Calu3 (cell line): ENCODE data around the gene NR0B2. TPM values are rescaled to one million over a fixed set of nuclear protein-coding genes. Genes with fewer than 3 reads are reported as not detected.
"Not testable (repeated sequence)": the region's sequence is repeated elsewhere in the genome, so short reads cannot be mapped to it uniquely, and the experiment has no call there.

Experiments
- BruUV-seq: library from RNA; stranded (reverse); fragments of 400-500 nt; replicated peaks from 2 replicates; lab custom pipeline; 2021; lab: Mats Ljungman, UMichigan
- CTCF ChIA-PET: fragments of 300-600 bp; sonication (Branson Sonifier 250); formaldehyde crosslinking; loops from one replicate; lab custom pipeline; 2022; ENCODE audit warnings: antibody characterized with exemption; lab: Charles Lee
- DNase-seq: peaks from one replicate; pipeline ENCODE4 v3.0.0; 2022
- H3K27ac Mint-ChIP-seq: one replicate; pipeline ENCODE4 v1.8.0; 2022; ENCODE audit warnings: mixed read lengths; ENCODE audit not compliant: unreplicated experiment
- H3K27me3 Mint-ChIP-seq: one replicate; pipeline ENCODE4 v1.8.0; 2022; ENCODE audit warnings: mixed read lengths; ENCODE audit not compliant: unreplicated experiment
- H3K36me3 Mint-ChIP-seq: one replicate; pipeline ENCODE4 v1.8.0; 2022; ENCODE audit warnings: mild to moderate bottlenecking, moderate library complexity, mixed read lengths; ENCODE audit not compliant: insufficient read depth, unreplicated experiment
- H3K4me1 Mint-ChIP-seq: one replicate; pipeline ENCODE4 v1.8.0; 2022; ENCODE audit warnings: mild to moderate bottlenecking, low read depth, mixed read lengths; ENCODE audit not compliant: unreplicated experiment
- H3K4me3 Mint-ChIP-seq: one replicate; pipeline ENCODE4 v1.8.0; 2022; ENCODE audit warnings: mild to moderate bottlenecking, low read depth, moderate library complexity, mixed read lengths; ENCODE audit not compliant: unreplicated experiment
- H3K9me3 Mint-ChIP-seq: one replicate; pipeline ENCODE4 v1.8.0; 2022; ENCODE audit warnings: low read depth, mixed read lengths; ENCODE audit not compliant: unreplicated experiment
- intact Hi-C: fragments of 100-400 bp; cut with micrococcal nuclease; formaldehyde crosslinking; loops from one replicate; pipeline ENCODE4 v1.10.0; 2022; ENCODE audit not compliant: unreplicated experiment
- total RNA-seq: library from RNA; stranded (reverse); gene quantifications from 2 replicates; pipeline ENCODE4 v1.2.3, GENCODE V29; 2022
- TF ChIP-seq, protein P1 (sequence below): fragments of 200-600 bp; IDR thresholded peaks from one replicate; pipeline ENCODE4 v1.8.0; 2022; ENCODE audit warnings: antibody characterized with exemption; ENCODE audit not compliant: unreplicated experiment

The NR0B2 gene
- total RNA-seq, 1 experiment from 2014 or later = not detected

DNA sequence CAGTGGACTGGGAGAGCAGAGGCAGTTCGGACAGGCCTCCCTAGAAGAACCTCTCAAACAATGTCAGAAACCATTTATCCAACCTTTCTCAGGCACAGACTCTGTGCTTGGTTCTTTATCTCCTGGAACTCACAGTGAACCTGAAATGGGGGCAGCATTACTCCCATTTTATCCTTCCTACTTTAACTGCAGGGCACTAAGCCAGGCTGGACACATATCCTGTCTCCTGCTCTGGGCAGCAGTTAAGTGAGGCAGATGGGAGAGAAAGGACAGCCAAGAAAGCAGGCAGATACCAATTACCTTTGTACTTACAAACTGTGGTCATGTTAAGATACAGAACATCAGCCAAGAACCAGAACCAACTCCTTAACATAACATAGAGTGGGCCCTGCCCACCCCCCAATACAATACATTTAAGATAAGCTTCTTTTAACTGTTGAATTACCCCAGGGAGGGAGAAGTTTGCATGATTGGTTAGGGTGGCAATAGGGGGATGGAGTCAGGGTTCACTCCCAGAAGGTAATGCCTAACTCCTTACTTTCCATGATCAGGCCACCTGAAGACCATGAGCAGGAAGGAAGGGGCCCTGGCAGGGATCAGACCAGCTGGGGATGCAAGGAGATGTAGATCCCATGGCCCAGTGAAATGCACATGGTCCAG lies 35.6 kb upstream of the NR0B2 start:
- Mint-ChIP-seq H3K36me3 (peaks cover 67% of the 10 kb centered on the region), H3K27me3 (no peaks in the 10 kb centered on the region), H3K9me3 (no peaks in the 10 kb centered on the region), H3K4me3 (no peak overlapping the region), H3K27ac (peak overlapping the region; percentile 60), H3K4me1 (no peaks in the 10 kb centered on the region)
- no peak for DNase-seq
- CTCF ChIA-PET = no interaction called here
- BruUV-seq = no TSS peak
- TF ChIP-seq, protein P1, sequence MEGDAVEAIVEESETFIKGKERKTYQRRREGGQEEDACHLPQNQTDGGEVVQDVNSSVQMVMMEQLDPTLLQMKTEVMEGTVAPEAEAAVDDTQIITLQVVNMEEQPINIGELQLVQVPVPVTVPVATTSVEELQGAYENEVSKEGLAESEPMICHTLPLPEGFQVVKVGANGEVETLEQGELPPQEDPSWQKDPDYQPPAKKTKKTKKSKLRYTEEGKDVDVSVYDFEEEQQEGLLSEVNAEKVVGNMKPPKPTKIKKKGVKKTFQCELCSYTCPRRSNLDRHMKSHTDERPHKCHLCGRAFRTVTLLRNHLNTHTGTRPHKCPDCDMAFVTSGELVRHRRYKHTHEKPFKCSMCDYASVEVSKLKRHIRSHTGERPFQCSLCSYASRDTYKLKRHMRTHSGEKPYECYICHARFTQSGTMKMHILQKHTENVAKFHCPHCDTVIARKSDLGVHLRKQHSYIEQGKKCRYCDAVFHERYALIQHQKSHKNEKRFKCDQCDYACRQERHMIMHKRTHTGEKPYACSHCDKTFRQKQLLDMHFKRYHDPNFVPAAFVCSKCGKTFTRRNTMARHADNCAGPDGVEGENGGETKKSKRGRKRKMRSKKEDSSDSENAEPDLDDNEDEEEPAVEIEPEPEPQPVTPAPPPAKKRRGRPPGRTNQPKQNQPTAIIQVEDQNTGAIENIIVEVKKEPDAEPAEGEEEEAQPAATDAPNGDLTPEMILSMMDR = no peak
- intact Hi-C loops = no loop called here

DNA sequence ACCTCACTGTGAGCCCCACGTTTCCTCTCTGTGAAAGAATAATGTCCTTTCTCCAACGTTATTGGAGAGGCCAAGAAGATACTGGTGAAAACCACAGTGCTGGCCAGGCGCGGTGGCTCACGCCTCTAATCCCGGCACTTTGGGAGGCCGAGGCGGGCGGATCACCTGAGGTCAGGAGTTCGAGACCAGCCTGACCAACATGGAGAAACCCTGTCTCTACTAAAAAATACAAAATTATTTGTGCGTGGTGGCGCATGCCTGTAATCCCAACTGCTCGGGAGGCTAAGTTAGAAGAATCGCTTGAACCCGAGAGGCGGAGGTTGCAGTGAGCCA lies 34.9 kb upstream of the NR0B2 start:
- DNase-seq, H3K27ac Mint-ChIP-seq, BruUV-seq, intact Hi-C loops, H3K27me3 Mint-ChIP-seq, H3K9me3 Mint-ChIP-seq, H3K4me3 Mint-ChIP-seq, CTCF ChIA-PET, H3K4me1 Mint-ChIP-seq: not testable (repeated sequence)
- peaks cover 62% of the 10 kb centered on the region for H3K36me3 Mint-ChIP-seq

DNA sequence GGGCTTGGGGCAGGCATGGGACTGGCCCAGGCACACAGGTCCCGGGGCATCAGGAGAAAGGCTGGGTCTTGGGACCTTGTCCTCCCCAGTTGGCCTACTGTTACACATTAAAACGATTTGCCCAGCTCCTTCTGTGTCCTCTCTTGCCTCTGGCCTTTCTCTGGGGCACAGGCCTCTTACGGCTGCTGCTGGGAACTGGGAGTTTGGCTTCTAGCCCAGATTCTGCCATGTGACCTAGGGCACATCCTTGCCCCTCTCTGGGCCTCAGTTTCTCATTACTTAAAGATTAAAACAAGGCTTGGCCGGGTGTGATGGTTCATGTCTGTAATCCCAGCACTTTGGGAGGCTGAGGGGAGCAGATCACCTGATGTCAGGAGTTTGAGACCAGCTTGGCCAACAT lies 32.5 kb upstream of the NR0B2 start:
- TF ChIP-seq, protein P1 = no peak
- intact Hi-C loops = no loop called here
- H3K9me3 Mint-ChIP-seq = no peaks in the 10 kb centered on the region
- CTCF ChIA-PET = no interaction called here
- BruUV-seq = no TSS peak
- no peak overlapping the region for H3K4me3 Mint-ChIP-seq
- no peaks in the 10 kb centered on the region for H3K4me1 Mint-ChIP-seq
- no peaks in the 10 kb centered on the region for H3K27me3 Mint-ChIP-seq
- peaks cover 58% of the 10 kb centered on the region for H3K36me3 Mint-ChIP-seq
- no peak overlapping the region for H3K27ac Mint-ChIP-seq
- no peak for DNase-seq

DNA sequence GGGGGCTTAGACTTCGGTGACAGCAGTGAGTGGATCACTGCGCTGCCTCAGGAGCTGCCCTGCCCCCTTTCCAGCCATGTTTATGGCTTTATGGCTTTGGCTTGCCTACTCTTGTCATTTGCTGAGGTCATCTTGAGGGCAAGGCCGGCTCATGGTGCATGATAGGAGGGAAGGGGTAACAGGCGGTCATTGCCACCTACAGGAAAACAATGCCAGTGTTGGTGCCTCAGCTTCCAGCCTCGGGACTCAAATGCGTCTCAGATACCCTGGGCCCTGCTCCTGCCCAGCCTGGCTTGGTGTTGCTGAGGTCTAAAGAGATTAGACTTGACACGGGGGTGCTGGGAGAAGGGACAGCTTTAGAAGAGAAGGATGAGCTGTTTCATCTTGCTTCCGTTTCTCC lies 32.0 kb upstream of the NR0B2 start:
- intact Hi-C loops = no loop called here
- TF ChIP-seq, protein P1 = no peak
- CTCF ChIA-PET = no interaction called here
- Mint-ChIP-seq H3K27me3 (no peaks in the 10 kb centered on the region), H3K27ac (no peak overlapping the region), H3K4me3 (no peak overlapping the region), H3K9me3 (no peaks in the 10 kb centered on the region), H3K4me1 (no peaks in the 10 kb centered on the region), H3K36me3 (peaks cover 58% of the 10 kb centered on the region)
- DNase-seq = no peak
- BruUV-seq = no TSS peak

DNA sequence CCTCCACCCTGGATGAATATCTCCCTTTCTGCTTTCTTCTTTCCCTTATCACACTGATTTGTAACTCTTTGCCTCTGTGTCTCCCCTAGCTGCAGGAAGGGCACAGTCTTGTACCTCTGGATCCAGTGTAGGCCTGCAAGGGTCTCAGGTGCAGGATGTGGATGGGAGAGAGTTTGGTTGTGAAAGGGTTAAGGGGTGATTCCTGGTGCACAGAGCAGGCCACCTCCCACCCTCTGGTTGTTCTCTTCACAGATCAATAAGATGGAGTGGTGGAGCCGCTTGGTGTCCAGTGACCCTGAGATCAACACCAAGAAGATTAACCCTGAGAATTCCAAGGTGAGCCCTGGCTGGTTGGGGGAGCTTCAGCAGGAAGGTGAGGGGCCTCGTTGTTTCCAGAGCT lies 31.4 kb upstream of the NR0B2 start:
- TF ChIP-seq, protein P1 = no peak

More for the DNA sequence above, 31.4 kb upstream of the NR0B2 start:
- no peaks in the 10 kb centered on the region for H3K4me1 Mint-ChIP-seq
- CTCF ChIA-PET = interaction anchor here (0.6 kb wide), 1 partner anchor 237 kb away, joined by 4 read pairs; no protein-coding TSS in a partner anchor
- no peak overlapping the region for H3K27ac Mint-ChIP-seq
- intact Hi-C loops = no loop called here
- no peaks in the 10 kb centered on the region for H3K27me3 Mint-ChIP-seq
- no peak for DNase-seq
- no TSS peak for BruUV-seq
- no peaks in the 10 kb centered on the region for H3K9me3 Mint-ChIP-seq
- peaks cover 53% of the 10 kb centered on the region for H3K36me3 Mint-ChIP-seq
- no peak overlapping the region for H3K4me3 Mint-ChIP-seq
